Mesendoderm (in vitro differentiated cells): Measurements from ENCODE around the gene ZDHHC18. TPM values are rescaled to one million over a fixed set of nuclear protein-coding genes. Genes with fewer than 3 reads are reported as not detected.
A peak's percentile ranks its signal among the peaks of the same experiment; 100 is the strongest.

Experiments used
- DNase-seq: peaks from one replicate; pipeline ENCODE4 v3.0.0; 2013
- H2AK5ac ChIP-seq: 2 replicates; pipeline ENCODE4 v1.6.1; 2013; ENCODE audit warnings: low read length, inconsistent platforms
- H2BK120ac ChIP-seq: 2 replicates; pipeline ENCODE4 v1.6.1; 2013; ENCODE audit warnings: low read depth, mild to moderate bottlenecking, low read length, moderate library complexity, mixed read lengths
- H2BK15ac ChIP-seq: replicated peaks from 2 replicates; pipeline ENCODE4 v1.6.1; 2013; ENCODE audit warnings: low read depth, mild to moderate bottlenecking, moderate library complexity
- H2BK5ac ChIP-seq: 2 replicates; pipeline ENCODE4 v1.6.1; 2013; ENCODE audit warnings: low read length, inconsistent platforms
- H3K18ac ChIP-seq: 2 replicates; pipeline ENCODE4 v1.6.1; 2013; ENCODE audit warnings: mild to moderate bottlenecking, low read length, mixed read lengths
- H3K23ac ChIP-seq: one replicate; pipeline ENCODE4 v1.6.1; 2013; ENCODE audit warnings: low read length
- H3K27ac ChIP-seq: 2 replicates; pipeline ENCODE4 v1.5.1; 2013; ENCODE audit warnings: low read depth, mild to moderate bottlenecking, inconsistent platforms, low read length, moderate library complexity
- H3K27me3 ChIP-seq: 2 replicates; pipeline ENCODE4 v1.6.1; 2013; ENCODE audit warnings: low read length, control low read depth, mild to moderate bottlenecking, inconsistent platforms; ENCODE audit not compliant: insufficient read depth, poor library complexity
- H3K36me3 ChIP-seq: 2 replicates; pipeline ENCODE4 v1.6.1; 2013; ENCODE audit warnings: low read length, inconsistent platforms; ENCODE audit not compliant: control insufficient read depth, insufficient read depth
- H3K4ac ChIP-seq: one replicate; pipeline ENCODE4 v1.6.1; 2013; ENCODE audit warnings: low read depth, mild to moderate bottlenecking, low read length, moderate library complexity
- H3K4me1 ChIP-seq: 2 replicates; pipeline ENCODE4 v1.6.1; 2013; ENCODE audit warnings: low read depth, low read length, inconsistent platforms; ENCODE audit not compliant: control insufficient read depth
- H3K4me2 ChIP-seq: 2 replicates; pipeline ENCODE4 v1.6.1; 2013; ENCODE audit warnings: low read length
- H3K4me3 ChIP-seq: 2 replicates; pipeline ENCODE4 v1.5.1; 2013; ENCODE audit warnings: mild to moderate bottlenecking, low read length
- H3K56ac ChIP-seq: one replicate; pipeline ENCODE4 v1.6.1; 2013; ENCODE audit warnings: low read length
- H3K79me1 ChIP-seq: 2 replicates; pipeline ENCODE4 v1.6.1; 2013; ENCODE audit warnings: low read length, inconsistent platforms
- H3K79me2 ChIP-seq: 2 replicates; pipeline ENCODE4 v1.6.1; 2013; ENCODE audit warnings: mild to moderate bottlenecking, low read length; ENCODE audit not compliant: control insufficient read depth, insufficient read depth
- H3K9ac ChIP-seq: 2 replicates; pipeline ENCODE4 v1.6.1; 2013; ENCODE audit warnings: low read length, inconsistent platforms
- H4K5ac ChIP-seq: one replicate; pipeline ENCODE4 v1.6.1; 2013; ENCODE audit warnings: low read length
- H4K8ac ChIP-seq: one replicate; pipeline ENCODE4 v1.6.1; 2013; ENCODE audit warnings: low read depth, mild to moderate bottlenecking, control low read depth, low read length, moderate library complexity
- WGBS: extraction: QIAGEN DNeasy Blood & Tissue Kit; methylation state at CpG from one replicate; pipeline ENCODE4 v1.1.7; 2013; ENCODE audit warnings: low lambda C conversion rate, missing lambda C conversion rate; ENCODE audit not compliant: insufficient coverage; ENCODE audit errors: extremely low coverage; 5-methylcytosine and 5-hydroxymethylcytosine counted together
- polyA plus RNA-seq, 2 experiments: library from polyadenylated mRNA; stranded (reverse); fragments of 200-250 nt; gene quantifications; one replicate each; pipeline ENCODE4 v1.2.3, GENCODE V29; 2013

ZDHHC18 gene, protein sequence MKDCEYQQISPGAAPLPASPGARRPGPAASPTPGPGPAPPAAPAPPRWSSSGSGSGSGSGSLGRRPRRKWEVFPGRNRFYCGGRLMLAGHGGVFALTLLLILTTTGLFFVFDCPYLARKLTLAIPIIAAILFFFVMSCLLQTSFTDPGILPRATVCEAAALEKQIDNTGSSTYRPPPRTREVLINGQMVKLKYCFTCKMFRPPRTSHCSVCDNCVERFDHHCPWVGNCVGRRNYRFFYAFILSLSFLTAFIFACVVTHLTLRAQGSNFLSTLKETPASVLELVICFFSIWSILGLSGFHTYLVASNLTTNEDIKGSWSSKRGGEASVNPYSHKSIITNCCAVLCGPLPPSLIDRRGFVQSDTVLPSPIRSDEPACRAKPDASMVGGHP
- 25.7 TPM for polyA plus RNA-seq (2013, experiment 1 of 2)
- polyA plus RNA-seq (2013, experiment 2 of 2) = 26.8 TPM

DNA sequence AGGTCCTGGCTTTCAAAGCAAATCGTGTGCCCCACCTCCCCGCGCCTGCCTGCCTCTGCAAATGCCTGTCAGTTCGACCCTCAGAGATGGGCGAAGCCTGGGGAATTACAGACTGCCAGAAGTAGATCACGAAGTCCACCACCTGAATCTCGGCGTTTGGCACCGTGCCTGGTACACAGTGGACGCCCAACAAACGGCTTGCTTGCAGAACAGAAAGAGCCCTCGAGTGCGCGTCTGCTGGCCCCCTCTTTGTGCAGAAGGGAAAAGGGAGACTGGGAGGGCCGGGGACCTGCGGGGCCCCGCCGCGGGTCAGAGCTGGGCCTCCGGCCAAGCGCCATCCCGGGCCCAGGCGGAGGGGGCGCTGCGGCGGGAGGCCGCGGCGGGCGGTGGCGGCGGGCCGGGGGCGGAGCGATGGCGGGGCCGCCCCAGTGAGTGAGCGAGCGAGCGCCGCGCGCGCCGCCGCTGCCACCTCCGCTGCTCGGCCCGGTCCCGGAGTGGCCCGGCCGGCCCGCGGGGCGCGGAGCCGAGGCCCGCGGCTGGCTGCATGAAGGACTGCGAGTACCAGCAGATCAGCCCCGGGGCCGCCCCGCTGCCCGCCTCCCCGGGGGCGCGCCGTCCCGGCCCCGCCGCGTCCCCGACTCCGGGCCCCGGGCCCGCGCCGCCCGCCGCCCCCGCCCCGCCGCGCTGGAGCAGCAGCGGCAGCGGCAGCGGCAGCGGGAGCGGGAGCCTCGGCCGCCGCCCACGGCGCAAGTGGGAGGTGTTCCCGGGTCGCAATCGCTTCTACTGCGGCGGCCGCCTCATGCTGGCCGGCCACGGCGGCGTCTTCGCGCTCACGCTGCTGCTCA is at the start of gene ZDHHC18:
Gene ZDHHC18 (plus strand): TSS at position 428 of the 845 bp plus-strand sequence. CDS start 117 bp downstream, at position 545.
- H3K27ac ChIP-seq = no peak within 1 kb of the TSS

DNA sequence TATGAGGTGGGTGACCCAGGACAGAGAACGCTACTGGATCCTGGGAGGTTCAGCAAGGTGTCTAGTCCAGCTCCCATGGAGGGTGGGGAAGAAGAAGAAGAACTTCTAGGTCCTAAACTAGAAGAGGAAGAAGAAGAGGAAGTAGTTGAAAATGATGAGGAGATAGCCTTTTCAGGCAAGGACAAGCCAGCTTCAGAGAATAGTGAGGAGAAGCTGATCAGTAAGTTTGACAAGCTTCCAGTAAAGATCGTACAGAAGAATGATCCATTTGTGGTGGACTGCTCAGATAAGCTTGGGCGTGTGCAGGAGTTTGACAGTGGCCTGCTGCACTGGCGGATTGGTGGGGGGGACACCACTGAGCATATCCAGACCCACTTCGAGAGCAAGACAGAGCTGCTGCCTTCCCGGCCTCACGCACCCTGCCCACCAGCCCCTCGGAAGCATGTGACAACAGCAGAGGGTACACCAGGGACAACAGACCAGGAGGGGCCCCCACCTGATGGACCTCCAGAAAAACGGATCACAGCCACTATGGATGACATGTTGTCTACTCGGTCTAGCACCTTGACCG is 47.3 kb upstream of the ZDHHC18 start:
- peaks cover 15% of the 10 kb centered on the region for H3K79me1 ChIP-seq
- H3K4me1 ChIP-seq = no peaks in the 10 kb centered on the region
- no peak for DNase-seq
- no peak overlapping the region for H2BK120ac ChIP-seq
- H4K5ac ChIP-seq = no peak overlapping the region
- no peak overlapping the region for H3K9ac ChIP-seq
- no peak overlapping the region for H3K4ac ChIP-seq
- H3K56ac ChIP-seq = no peak overlapping the region
- H2AK5ac ChIP-seq = no peak overlapping the region
- no peak overlapping the region for H3K4me2 ChIP-seq
- H2BK5ac ChIP-seq = no peak overlapping the region
- no peak overlapping the region for H3K18ac ChIP-seq
- H3K79me2 ChIP-seq = peaks cover 1% of the 10 kb centered on the region
- no CpG with 5 or more reads among the region's 11 CpGs for whole genome bisulfite sequencing
- no peak overlapping the region for H3K27ac ChIP-seq
- no peak overlapping the region for H4K8ac ChIP-seq
- no peak overlapping the region for H3K23ac ChIP-seq
- H3K36me3 ChIP-seq = peaks cover 32% of the 10 kb centered on the region
- H2BK15ac ChIP-seq = no peak overlapping the region
- no peak overlapping the region for H3K4me3 ChIP-seq
- no peaks in the 10 kb centered on the region for H3K27me3 ChIP-seq

More for the DNA sequence above, at the start of gene ZDHHC18:
- Histone ChIP-seq H3K27me3 (no peaks in the 10 kb centered on the region), H2AK5ac (no peak within 1 kb of the TSS), H3K18ac (peak within 1 kb of the TSS; percentile 86), H2BK5ac (no peak within 1 kb of the TSS), H2BK15ac (no peak within 1 kb of the TSS), H3K9ac (peak within 1 kb of the TSS; percentile 72), H3K4ac (peak within 1 kb of the TSS; percentile 63), H3K4me3 (peak within 1 kb of the TSS; percentile 58), H3K4me2 (peak within 1 kb of the TSS; percentile 71), H2BK120ac (peak within 1 kb of the TSS; percentile 51), H3K23ac (peak within 1 kb of the TSS; percentile 97), H4K8ac (no peak within 1 kb of the TSS), H4K5ac (no peak within 1 kb of the TSS), H3K79me1 (peaks cover 7% of the 10 kb centered on the region), H3K4me1 (peaks cover 2% of the 10 kb centered on the region), H3K36me3 (no peaks in the 10 kb centered on the region), H3K79me2 (peaks cover 2% of the 10 kb centered on the region), H3K56ac (peak within 1 kb of the TSS; percentile 88)
- peak; percentile 55 for DNase-seq
- no CpG with 5 or more reads among the region's 107 CpGs for WGBS

GRCh38 chr1:26780344-26780957 is 46.0 kb upstream of the ZDHHC18 start:
- Histone ChIP-seq H3K79me1 (peaks cover 15% of the 10 kb centered on the region), H3K56ac (no peak overlapping the region), H3K27me3 (no peaks in the 10 kb centered on the region), H3K4me3 (no peak overlapping the region), H3K9ac (no peak overlapping the region), H3K23ac (no peak overlapping the region), H4K5ac (no peak overlapping the region), H3K36me3 (peaks cover 27% of the 10 kb centered on the region), H3K4me2 (no peak overlapping the region), H3K4me1 (no peaks in the 10 kb centered on the region), H3K79me2 (peaks cover 1% of the 10 kb centered on the region), H3K18ac (no peak overlapping the region), H2BK15ac (no peak overlapping the region), H2BK5ac (no peak overlapping the region), H3K27ac (no peak overlapping the region), H2BK120ac (no peak overlapping the region), H2AK5ac (no peak overlapping the region), H4K8ac (no peak overlapping the region), H3K4ac (no peak overlapping the region)
- WGBS = no CpG with 5 or more reads among the region's 21 CpGs
- no peak for DNase-seq

DNA sequence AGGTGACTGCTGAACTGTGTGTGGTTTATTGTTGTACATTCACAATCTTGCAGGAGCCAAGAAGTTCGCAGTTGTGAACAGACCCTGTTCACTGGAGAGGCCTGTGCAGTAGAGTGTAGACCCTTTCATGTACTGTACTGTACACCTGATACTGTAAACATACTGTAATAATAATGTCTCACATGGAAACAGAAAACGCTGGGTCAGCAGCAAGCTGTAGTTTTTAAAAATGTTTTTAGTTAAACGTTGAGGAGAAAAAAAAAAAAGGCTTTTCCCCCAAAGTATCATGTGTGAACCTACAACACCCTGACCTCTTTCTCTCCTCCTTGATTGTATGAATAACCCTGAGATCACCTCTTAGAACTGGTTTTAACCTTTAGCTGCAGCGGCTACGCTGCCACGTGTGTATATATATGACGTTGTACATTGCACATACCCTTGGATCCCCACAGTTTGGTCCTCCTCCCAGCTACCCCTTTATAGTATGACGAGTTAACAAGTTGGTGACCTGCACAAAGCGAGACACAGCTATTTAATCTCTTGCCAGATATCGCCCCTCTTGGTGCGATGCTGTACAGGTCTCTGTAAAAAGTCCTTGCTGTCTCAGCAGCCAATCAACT is 45.2 kb upstream of the ZDHHC18 start:
- Histone ChIP-seq H3K36me3 (peaks cover 25% of the 10 kb centered on the region), H3K56ac (no peak overlapping the region), H3K9ac (no peak overlapping the region), H3K18ac (no peak overlapping the region), H3K4me3 (no peak overlapping the region), H2BK15ac (no peak overlapping the region), H4K5ac (no peak overlapping the region), H2BK120ac (no peak overlapping the region), H2AK5ac (no peak overlapping the region), H3K4me2 (no peak overlapping the region), H3K4me1 (peaks cover 5% of the 10 kb centered on the region), H3K79me1 (peaks cover 15% of the 10 kb centered on the region), H2BK5ac (no peak overlapping the region), H3K27me3 (no peaks in the 10 kb centered on the region), H4K8ac (no peak overlapping the region), H3K79me2 (peaks cover 1% of the 10 kb centered on the region), H3K23ac (no peak overlapping the region), H3K27ac (no peak overlapping the region), H3K4ac (no peak overlapping the region)
- no CpG with 5 or more reads among the region's 11 CpGs for WGBS
- no peak for DNase-seq

- Histone ChIP-seq H3K27me3 (no peaks in the 10 kb centered on the region), H4K5ac (no peak overlapping the region), H3K36me3 (peaks cover 25% of the 10 kb centered on the region), H2BK120ac (no peak overlapping the region), H3K79me2 (peaks cover 1% of the 10 kb centered on the region), H3K27ac (no peak overlapping the region), H3K4me3 (no peak overlapping the region), H3K4ac (no peak overlapping the region), H3K56ac (no peak overlapping the region), H2AK5ac (no peak overlapping the region), H3K4me2 (no peak overlapping the region), H2BK15ac (no peak overlapping the region), H3K79me1 (peaks cover 15% of the 10 kb centered on the region), H2BK5ac (no peak overlapping the region), H4K8ac (no peak overlapping the region), H3K4me1 (peaks cover 10% of the 10 kb centered on the region), H3K9ac (no peak overlapping the region), H3K18ac (no peak overlapping the region), H3K23ac (no peak overlapping the region)
- no peak for DNase-seq
- WGBS = no CpG with 5 or more reads among the region's 3 CpGs
Observed at GRCh38 chr1:26782521-26783212, 43.8 kb upstream of the ZDHHC18 start.
